ENCODE data around the gene DMRTA1. TPM values are rescaled to one million over a fixed set of nuclear protein-coding genes. Genes with fewer than 3 reads are reported as not detected.
"Not testable (repeated sequence)": the region's sequence is repeated elsewhere in the genome, so short reads cannot be mapped to it uniquely, and the experiment has no call there.

DMRTA1 gene
- total RNA-seq, 1 experiment from 2014 or later = not detected

GRCh38 chr9:22427226-22427880, 19.3 kb upstream of the DMRTA1 start:
- Histone ChIP-seq H4K20me1 (ENCODE audit: insufficient read depth) (no peaks in the 10 kb centered on the region; the same call in 1 of the 2 replicates), H3K4me3 (replicated peaks in 1 of 2; ENCODE audit: low read depth in 1 of 2, low read length in 2 of 2) (no peak overlapping the region), H3K79me2 (ENCODE audit: insufficient read depth, low read length) (no peaks in the 10 kb centered on the region), H3K4me1 (ENCODE audit: control insufficient read depth in 1 of 2, insufficient read depth in 2 of 2, low read length in 2 of 2) (no peaks in the 10 kb centered on the region), H2AFZ (ENCODE audit: low read depth, low read length, poor library complexity, severe bottlenecking) (no peak overlapping the region), H3K27ac (ENCODE audit: low read depth, low read length) (no peak overlapping the region), H3K9me2 (ENCODE audit: insufficient read depth) (no peaks in the 10 kb centered on the region), H3K36me3 (ENCODE audit: control insufficient read depth in 1 of 2, insufficient read depth in 2 of 2, low read length in 2 of 2) (no peaks in the 10 kb centered on the region), H3K27me3 (ENCODE audit: insufficient read depth, low read length) (peaks cover 20% of the 10 kb centered on the region), H3K9me3 (ENCODE audit: control insufficient read depth in 1 of 2, insufficient read depth in 1 of 2, low read depth in 1 of 2, low read length in 2 of 2) (no peaks in the 10 kb centered on the region), H3K9ac (ENCODE audit: low read length) (no peak overlapping the region), H3K4me2 (ENCODE audit: low read length) (no peak overlapping the region)
- TF ChIP-seq FOSL1 (IDR thresholded peaks at IDR 0.05; ENCODE audit: low read depth) (no peak), SRF (IDR thresholded peaks at IDR 0.05; ENCODE audit: low read depth) (no peak), REST (IDR thresholded peaks at IDR 0.05; ENCODE audit: low read depth) (no peak), SP1 (IDR thresholded peaks at IDR 0.05; ENCODE audit: low read depth) (no peak)
- ATAC-seq (no peak), DNase-seq (ENCODE audit: low read depth, low spot score) (no peak)
- BruUV-seq (replicated peaks) = no TSS peak
- CTCF ChIA-PET = no interaction called here
- POLR2A ChIA-PET = no interaction called here
- RAD21 ChIA-PET (ENCODE audit: low non-redundant PET in 1 of 2, low total read pairs in 2 of 2, uncharacterized antibody in 2 of 2, unreplicated experiment in 2 of 2) = no interaction called here
- intact Hi-C loops (cut with micrococcal nuclease) = no loop called here

- H3K4me3 ChIP-seq (replicated peaks in 1 of 2; ENCODE audit: low read depth in 1 of 2, low read length in 2 of 2) = no peak overlapping the region
- H3K9me2 ChIP-seq (ENCODE audit: insufficient read depth) = no peaks in the 10 kb centered on the region
- no peaks in the 10 kb centered on the region for H3K36me3 ChIP-seq (ENCODE audit: control insufficient read depth in 1 of 2, insufficient read depth in 2 of 2, low read length in 2 of 2)
- intact Hi-C loops (cut with micrococcal nuclease) = no loop called here
- H3K79me2 ChIP-seq (ENCODE audit: insufficient read depth, low read length) = no peaks in the 10 kb centered on the region
- TF ChIP-seq MAX (IDR thresholded peaks at IDR 0.05) (no peak), EGR1 (IDR thresholded peaks at IDR 0.05; ENCODE audit: low read depth) (no peak), SIN3A (IDR thresholded peaks at IDR 0.05; ENCODE audit: low read depth) (no peak), TCF7L2 (IDR thresholded peaks at IDR 0.05; ENCODE audit: borderline replicate concordance, extremely low read depth, insufficient read depth, insufficient read length) (no peak), CEBPB (IDR thresholded peaks at IDR 0.05; ENCODE audit: low read depth) (no peak), SRF (IDR thresholded peaks at IDR 0.05; ENCODE audit: low read depth) (no peak), RAD21 (IDR thresholded peaks at IDR 0.05; ENCODE audit: low read depth) (no peak), ZNF274 (IDR thresholded peaks at IDR 0.05; ENCODE audit: low read depth, low read length) (no peak)
- ChIA-PET CTCF (interaction anchor here (2.2 kb wide), 1 partner anchor 19 kb away, joined by 6 read pairs; no protein-coding TSS in a partner anchor), POLR2A (no interaction called here), RAD21 (ENCODE audit: low non-redundant PET in 1 of 2, low total read pairs in 2 of 2, uncharacterized antibody in 2 of 2, unreplicated experiment in 2 of 2) (no interaction called here)
- BruUV-seq (replicated peaks) = no TSS peak
- DNase-seq (ENCODE audit: low read depth, low spot score) (no peak), ATAC-seq (no peak)
- H3K9me3 ChIP-seq (ENCODE audit: control insufficient read depth in 1 of 2, insufficient read depth in 1 of 2, low read depth in 1 of 2, low read length in 2 of 2) = no peaks in the 10 kb centered on the region
- H3K4me1 ChIP-seq (ENCODE audit: control insufficient read depth in 1 of 2, insufficient read depth in 2 of 2, low read length in 2 of 2) = no peaks in the 10 kb centered on the region
- no peaks in the 10 kb centered on the region for H4K20me1 ChIP-seq (ENCODE audit: insufficient read depth)
- no peak overlapping the region for H2AFZ ChIP-seq (ENCODE audit: low read depth, low read length, poor library complexity, severe bottlenecking)
- H3K9ac ChIP-seq (ENCODE audit: low read length) = no peak overlapping the region
- H3K4me2 ChIP-seq (ENCODE audit: low read length) = no peak overlapping the region
- H3K27ac ChIP-seq (ENCODE audit: low read depth, low read length) = no peak overlapping the region
- peaks cover 18% of the 10 kb centered on the region; the same call in 1 of the 2 replicates for H3K27me3 ChIP-seq (ENCODE audit: insufficient read depth, low read length)
Measured at GRCh38 chr9:22433691-22434090, 12.9 kb upstream of the DMRTA1 start.

GRCh38 chr9:22435252-22435651, 11.4 kb upstream of the DMRTA1 start:
- H3K9ac ChIP-seq (ENCODE audit: low read length); DNase-seq (ENCODE audit: low read depth, low spot score); H3K4me3 ChIP-seq (replicated peaks in 1 of 2; ENCODE audit: low read depth in 1 of 2, low read length in 2 of 2); H3K27ac ChIP-seq (ENCODE audit: low read depth, low read length); POLR2A ChIA-PET; ATAC-seq; H3K9me2 ChIP-seq (ENCODE audit: insufficient read depth); CTCF ChIA-PET; H3K36me3 ChIP-seq (ENCODE audit: control insufficient read depth in 1 of 2, insufficient read depth in 2 of 2, low read length in 2 of 2); BruUV-seq (replicated peaks); H3K79me2 ChIP-seq (ENCODE audit: insufficient read depth, low read length); H2AFZ ChIP-seq (ENCODE audit: low read depth, low read length, poor library complexity, severe bottlenecking); RAD21 ChIA-PET (ENCODE audit: low non-redundant PET in 1 of 2, low total read pairs in 2 of 2, uncharacterized antibody in 2 of 2, unreplicated experiment in 2 of 2); H3K4me1 ChIP-seq (ENCODE audit: control insufficient read depth in 1 of 2, insufficient read depth in 2 of 2, low read length in 2 of 2); H4K20me1 ChIP-seq (ENCODE audit: insufficient read depth); H3K4me2 ChIP-seq (ENCODE audit: low read length); H3K9me3 ChIP-seq (ENCODE audit: control insufficient read depth in 1 of 2, insufficient read depth in 1 of 2, low read depth in 1 of 2, low read length in 2 of 2); intact Hi-C loops (cut with micrococcal nuclease): not testable (repeated sequence)
- peaks cover 14% of the 10 kb centered on the region; the same call in 1 of the 2 replicates for H3K27me3 ChIP-seq (ENCODE audit: insufficient read depth, low read length)

Measured in HCT116 (cell line).